H9 (cell line): Measurements from ENCODE around the gene MTX3. TPM values are rescaled to one million over a fixed set of nuclear protein-coding genes. Genes with fewer than 3 reads are reported as not detected.

Source experiments
- DNase-seq: peaks from one replicate; pipeline ENCODE4 v3.0.0-alpha.2; 2017
- H2AFZ ChIP-seq: one replicate; pipeline ENCODE4 v1.6.1; 2013; ENCODE audit warnings: mild to moderate bottlenecking, low read length, control low read depth, moderate library complexity
- H2AK5ac ChIP-seq: 2 replicates; pipeline ENCODE4 v1.6.1; 2013; ENCODE audit warnings: low read length, control low read depth, mixed read lengths; ENCODE audit not compliant: insufficient read length
- H2BK120ac ChIP-seq: one replicate; pipeline ENCODE4 v1.6.1; 2013; ENCODE audit warnings: low read depth, mild to moderate bottlenecking, low read length, control low read depth, inconsistent platforms; ENCODE audit not compliant: poor library complexity, severe bottlenecking
- H2BK12ac ChIP-seq: 2 replicates; pipeline ENCODE4 v1.6.1; 2013; ENCODE audit warnings: low read length, control low read depth, mixed read lengths, low read depth; ENCODE audit not compliant: insufficient read length
- H2BK15ac ChIP-seq: 2 replicates; pipeline ENCODE4 v1.6.1; 2013; ENCODE audit warnings: low read depth, low read length, control low read depth
- H2BK20ac ChIP-seq: one replicate; pipeline ENCODE4 v1.6.1; 2013; ENCODE audit warnings: low read depth, mild to moderate bottlenecking, low read length, control low read depth, inconsistent platforms; ENCODE audit not compliant: poor library complexity, severe bottlenecking
- H2BK5ac ChIP-seq: 2 replicates; pipeline ENCODE4 v1.6.1; 2013; ENCODE audit warnings: low read length, control low read depth, mixed read lengths; ENCODE audit not compliant: insufficient read length
- H3K14ac ChIP-seq: 2 replicates; pipeline ENCODE4 v1.6.1; 2013; ENCODE audit warnings: low read length, control low read depth; ENCODE audit not compliant: insufficient read depth
- H3K18ac ChIP-seq: 2 replicates; pipeline ENCODE4 v1.6.1; 2013; ENCODE audit warnings: low read depth, mild to moderate bottlenecking, mixed read lengths, low read length, control low read depth; ENCODE audit not compliant: insufficient read length
- H3K23ac ChIP-seq: 2 replicates; pipeline ENCODE4 v1.6.1; 2013; ENCODE audit warnings: low read length, control low read depth, mixed read lengths, low read depth; ENCODE audit not compliant: insufficient read length
- H3K23me2 ChIP-seq: 2 replicates; pipeline ENCODE4 v1.6.1; 2013; ENCODE audit warnings: low read depth, mild to moderate bottlenecking, mixed read lengths, low read length, control low read depth; ENCODE audit not compliant: insufficient read length, poor library complexity, severe bottlenecking
- H3K27ac ChIP-seq: 2 replicates; pipeline ENCODE4 v1.5.1; 2013; ENCODE audit warnings: low read length, control low read depth, mixed read lengths, low read depth; ENCODE audit not compliant: insufficient read length
- H3K27me3 ChIP-seq: 2 replicates; pipeline ENCODE4 v1.6.1; 2013; ENCODE audit warnings: low read length, control low read depth, inconsistent platforms; ENCODE audit not compliant: insufficient read depth
- H3K4ac ChIP-seq: 2 replicates; pipeline ENCODE4 v1.6.1; 2013; ENCODE audit warnings: low read depth, mild to moderate bottlenecking, control low read depth, inconsistent platforms, low read length, moderate library complexity
- H3K4me1 ChIP-seq: 2 replicates; pipeline ENCODE4 v1.6.1; 2013; ENCODE audit warnings: low read length, control low read depth, inconsistent platforms; ENCODE audit not compliant: insufficient read depth
- H3K4me2 ChIP-seq: 2 replicates; pipeline ENCODE4 v1.6.1; 2013; ENCODE audit warnings: low read length, control low read depth, mixed read lengths; ENCODE audit not compliant: insufficient read length, insufficient read depth
- H3K56ac ChIP-seq: 2 replicates; pipeline ENCODE4 v1.6.1; 2013; ENCODE audit warnings: low read depth, mild to moderate bottlenecking, mixed read lengths, low read length, control low read depth; ENCODE audit not compliant: insufficient read length
- H3K79me1 ChIP-seq: 2 replicates; pipeline ENCODE4 v1.6.1; 2013; ENCODE audit warnings: low read depth, mild to moderate bottlenecking, moderate library complexity, low read length, control low read depth, inconsistent platforms; ENCODE audit not compliant: insufficient read depth, poor library complexity, severe bottlenecking
- H3K79me2 ChIP-seq: 2 replicates; pipeline ENCODE4 v1.6.1; 2013; ENCODE audit warnings: low read length, control low read depth, inconsistent platforms; ENCODE audit not compliant: insufficient read depth
- H3K9ac ChIP-seq: 2 replicates; pipeline ENCODE4 v1.6.1; 2013; ENCODE audit warnings: low read length, control low read depth, mixed read lengths; ENCODE audit not compliant: insufficient read length; ENCODE audit errors: extremely low read depth
- H3K9me3 ChIP-seq: one replicate; pipeline ENCODE4 v1.6.1; 2013; ENCODE audit warnings: low read depth, low read length, inconsistent platforms; ENCODE audit not compliant: control insufficient read depth
- H3T11ph ChIP-seq: one replicate; pipeline ENCODE4 v1.6.1; 2013; ENCODE audit warnings: mild to moderate bottlenecking, low read length, control low read depth, inconsistent platforms
- H4K20me1 ChIP-seq: one replicate; pipeline ENCODE4 v1.6.1; 2013; ENCODE audit not compliant: control insufficient read depth, insufficient read length, insufficient read depth
- H4K5ac ChIP-seq: 2 replicates; pipeline ENCODE4 v1.6.1; 2013; ENCODE audit warnings: low read depth, mild to moderate bottlenecking, mixed read lengths, low read length, control low read depth; ENCODE audit not compliant: insufficient read length
- H4K8ac ChIP-seq: replicated peaks from 2 replicates; pipeline ENCODE4 v1.6.1; 2013; ENCODE audit warnings: low read length, control low read depth, mixed read lengths, low read depth; ENCODE audit not compliant: insufficient read length
- H4K91ac ChIP-seq: 2 replicates; pipeline ENCODE4 v1.6.1; 2013; ENCODE audit warnings: low read depth, mild to moderate bottlenecking, moderate library complexity, mixed read lengths, low read length, control low read depth; ENCODE audit not compliant: insufficient read length
- H3K27ac Mint-ChIP-seq, 3 experiments: 2 replicates in 2 of 3; 3 replicates in 1 of 3; pipeline ENCODE4 v1.8.0; 2020 to 2021; ENCODE audit warnings: mixed read lengths in 3 of 3, mild to moderate bottlenecking in 1 of 3, moderate library complexity in 1 of 3
- H3K27me3 Mint-ChIP-seq: 2 replicates; pipeline ENCODE4 v1.8.0; 2021; ENCODE audit warnings: low read depth, mild to moderate bottlenecking, moderate library complexity, mixed read lengths
- H3K36me3 Mint-ChIP-seq, 3 experiments: 2 replicates in 2 of 3; 3 replicates in 1 of 3; pipeline ENCODE4 v1.8.0; 2020 to 2021; ENCODE audit warnings: low read depth in 3 of 3, mixed read lengths in 3 of 3; ENCODE audit not compliant: insufficient read depth in 1 of 3
- H3K4me1 Mint-ChIP-seq, 2 experiments: 2 replicates each; pipeline ENCODE4 v1.8.0; 2020; ENCODE audit warnings: mixed read lengths in 2 of 2
- H3K4me3 Mint-ChIP-seq, 2 experiments: 2 replicates in 1 of 2; 3 replicates in 1 of 2; pipeline ENCODE4 v1.8.0; 2020 to 2021; ENCODE audit warnings: mild to moderate bottlenecking in 2 of 2, mixed read lengths in 2 of 2, moderate library complexity in 1 of 2
- H3K9me3 Mint-ChIP-seq, 2 experiments: 2 replicates in 1 of 2; 3 replicates in 1 of 2; pipeline ENCODE4 v1.8.0; 2020; ENCODE audit warnings: mild to moderate bottlenecking in 2 of 2, mixed read lengths in 2 of 2, moderate library complexity in 1 of 2
- WGBS: extraction: QIAGEN DNeasy Blood & Tissue Kit; methylation state at CpG from one replicate; pipeline ENCODE4 v1.1.7; 2013; ENCODE audit warnings: missing lambda C conversion rate, low lambda C conversion rate, mixed read lengths; ENCODE audit not compliant: insufficient read length; ENCODE audit errors: extremely low coverage; 5-methylcytosine and 5-hydroxymethylcytosine counted together
- total RNA-seq: library from RNA; stranded (reverse); gene quantifications from 2 replicates; pipeline ENCODE4 v1.2.1, GENCODE V29; 2021
- TF ChIP-seq, protein P1 (sequence below): fragments of 200-600 bp; sonication (generic); conservative IDR thresholded peaks from 3 replicates; pipeline ENCODE4 v1.8.0; 2021; ENCODE audit warnings: antibody characterized with exemption, mild to moderate bottlenecking

Gene MTX3
- total RNA-seq, 1 experiment from 2014 or later, result 24.1 TPM

DNA sequence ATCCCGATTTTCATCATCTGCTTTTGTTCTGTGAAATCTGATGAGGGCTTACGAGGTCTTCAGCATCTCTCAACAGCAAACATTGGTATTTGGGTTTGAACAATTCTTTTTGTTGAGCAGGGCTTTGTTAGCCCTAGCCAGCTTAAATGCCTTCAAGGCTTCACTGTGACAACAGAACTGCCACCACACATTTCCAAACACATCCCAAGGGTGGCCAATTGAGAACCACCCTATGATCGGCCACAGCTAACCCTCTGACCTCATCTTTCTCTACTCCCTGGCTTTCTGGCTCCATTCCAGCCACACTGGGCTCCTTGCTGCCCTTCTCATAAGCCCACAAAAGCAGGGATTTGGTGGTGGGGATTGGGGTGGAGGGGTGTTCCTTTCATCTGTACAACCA lies 17.6 kb downstream of the MTX3 start:
- TF ChIP-seq, protein P1, sequence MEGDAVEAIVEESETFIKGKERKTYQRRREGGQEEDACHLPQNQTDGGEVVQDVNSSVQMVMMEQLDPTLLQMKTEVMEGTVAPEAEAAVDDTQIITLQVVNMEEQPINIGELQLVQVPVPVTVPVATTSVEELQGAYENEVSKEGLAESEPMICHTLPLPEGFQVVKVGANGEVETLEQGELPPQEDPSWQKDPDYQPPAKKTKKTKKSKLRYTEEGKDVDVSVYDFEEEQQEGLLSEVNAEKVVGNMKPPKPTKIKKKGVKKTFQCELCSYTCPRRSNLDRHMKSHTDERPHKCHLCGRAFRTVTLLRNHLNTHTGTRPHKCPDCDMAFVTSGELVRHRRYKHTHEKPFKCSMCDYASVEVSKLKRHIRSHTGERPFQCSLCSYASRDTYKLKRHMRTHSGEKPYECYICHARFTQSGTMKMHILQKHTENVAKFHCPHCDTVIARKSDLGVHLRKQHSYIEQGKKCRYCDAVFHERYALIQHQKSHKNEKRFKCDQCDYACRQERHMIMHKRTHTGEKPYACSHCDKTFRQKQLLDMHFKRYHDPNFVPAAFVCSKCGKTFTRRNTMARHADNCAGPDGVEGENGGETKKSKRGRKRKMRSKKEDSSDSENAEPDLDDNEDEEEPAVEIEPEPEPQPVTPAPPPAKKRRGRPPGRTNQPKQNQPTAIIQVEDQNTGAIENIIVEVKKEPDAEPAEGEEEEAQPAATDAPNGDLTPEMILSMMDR, result no peak
- no peak overlapping the region for H4K91ac ChIP-seq
- no peak overlapping the region for H3K4ac ChIP-seq
- H3K27me3 ChIP-seq, result no peaks in the 10 kb centered on the region
- no peak overlapping the region for H3K14ac ChIP-seq
- Mint-ChIP-seq H3K27me3 (peaks cover 3% of the 10 kb centered on the region; the same call in 1 of the 2 replicates), H3K9me3 (no peaks in the 10 kb centered on the region), H3K4me1 (peaks cover 0 to 14% of the 10 kb centered on the region in 2 experiments; a peak in 3 of 4 replicates), H3K4me3 (no peak overlapping the region), H3K27ac (peak overlapping the region in 1 of 3 experiments; percentile 37; a peak in 2 of 7 replicates), H3K36me3 (peaks cover 0 to 20% (median 19%) of the 10 kb centered on the region in 3 experiments; a peak in 5 of 7 replicates)
- no peak overlapping the region for H3K23ac ChIP-seq
- DNase-seq, result no peak
- no CpG with 5 or more reads among the region's 3 CpGs for WGBS
- no peak overlapping the region for H2BK20ac ChIP-seq
- no peak overlapping the region for H2BK120ac ChIP-seq
- H4K5ac ChIP-seq, result no peak overlapping the region
- H4K8ac ChIP-seq, result no peak overlapping the region
- H3K4me1 ChIP-seq, result peaks cover 3% of the 10 kb centered on the region; the same call in 1 of the 2 replicates
- no peaks in the 10 kb centered on the region for H3K79me2 ChIP-seq
- no peak overlapping the region for H2BK12ac ChIP-seq
- no peak overlapping the region for H3K18ac ChIP-seq
- H3T11ph ChIP-seq, result no peak overlapping the region
- H2BK5ac ChIP-seq, result no peak overlapping the region
- H2BK15ac ChIP-seq, result no peak overlapping the region
- H2AFZ ChIP-seq, result no peak overlapping the region
- H3K9me3 ChIP-seq, result no peaks in the 10 kb centered on the region
- H3K4me2 ChIP-seq, result no peak overlapping the region
- H3K23me2 ChIP-seq, result no peaks in the 10 kb centered on the region
- no peak overlapping the region for H2AK5ac ChIP-seq
- H3K79me1 ChIP-seq, result no peaks in the 10 kb centered on the region
- H3K9ac ChIP-seq, result no peak overlapping the region
- H3K56ac ChIP-seq, result no peak overlapping the region
- no peaks in the 10 kb centered on the region for H4K20me1 ChIP-seq
- no peak overlapping the region for H3K27ac ChIP-seq
